Measurements from ENCODE around the gene WEE2. TPM values are rescaled to one million over a fixed set of nuclear protein-coding genes. Genes with fewer than 3 reads are reported as not detected.

Gene WEE2
- total and polyA plus RNA-seq, 9 of the 15 experiments (the other 6 are each of a cell fraction or from before 2014, with no cell fraction given) = not detected

- TF ChIP-seq ZNF586 (CRISPR knock-in tag; conservative IDR thresholded peaks at IDR 0.05) (no peak), ZNF354B (CRISPR knock-in tag; IDR thresholded peaks at IDR 0.05) (no peak), POLR2A (conservative IDR thresholded peaks at IDR 0.05) (peak; percentile 3; the same call in 1 of the 2 replicates), E2F3 (CRISPR knock-in tag; IDR thresholded peaks at IDR 0.05) (no peak), ESRRA (IDR thresholded peaks at IDR 0.05; ENCODE audit: borderline replicate concordance, low read depth) (no peak), U2AF1 (optimal IDR thresholded peaks at IDR 0.05; ENCODE audit: low read depth, low read length) (peak; percentile 42)
Measured at GRCh38 chr7:141739250-141739649, 31.1 kb downstream of the WEE2 start (continued).

- in situ Hi-C loops (cut with MboI) = no loop called here
- no peak for FAIRE-seq
Measured at GRCh38 chr7:141742229-141742628, 34.1 kb downstream of the WEE2 start.

More at GRCh38 chr7:141742229-141742628, 34.1 kb downstream of the WEE2 start:
- WGBS (ENCODE audit: insufficient coverage, low coverage, missing lambda C conversion rate) = 71% methylated on average over 1 of the region's 1 CpG
- Histone ChIP-seq H3K9ac (ENCODE audit: insufficient read depth in 1 of 2, low read depth in 2 of 2, low read length in 2 of 2) (no peak overlapping the region), H4K20me1 (replicated peaks; ENCODE audit: control insufficient read depth, insufficient read depth, low read length) (no peaks in the 10 kb centered on the region), H3K79me2 (ENCODE audit: control insufficient read depth, insufficient read depth, low read length) (peaks cover 41% of the 10 kb centered on the region), H3K36me3 (ENCODE audit: control insufficient read depth, insufficient read depth, low read length) (peaks cover 80% of the 10 kb centered on the region), H3K27me3 (ENCODE audit: control insufficient read depth in 2 of 2, insufficient read depth in 2 of 2, low read length in 2 of 2) (no peaks in the 10 kb centered on the region), H3K9me3 (replicated peaks; ENCODE audit: control insufficient read depth, insufficient read depth, low read depth, low read length) (no peaks in the 10 kb centered on the region), H3K4me1 (replicated peaks in 1 of 2; ENCODE audit: control insufficient read depth in 2 of 2, insufficient read depth in 2 of 2, low read length in 2 of 2) (peaks cover 5 to 8% of the 10 kb centered on the region in 2 experiments; a peak in 4 of 5 replicates), H3K9me1 (ENCODE audit: control insufficient read depth, insufficient read depth, low read length) (no peaks in the 10 kb centered on the region), H3K27ac (ENCODE audit: extremely low read depth, low read depth, low read length) (no peak overlapping the region), H3K4me2 (ENCODE audit: insufficient read depth, low read length) (no peak overlapping the region), H2AFZ (ENCODE audit: low read depth, low read length) (no peak overlapping the region), H3K4me3 (no peak overlapping the region)
- TF ChIP-seq CBFA2T3 (IDR thresholded peaks at IDR 0.05) (no peak), RBFOX2 (IDR thresholded peaks at IDR 0.05; ENCODE audit: low read depth, low read length) (0 out of 2 replicates have a peak, but pooled peaks have one; percentile 25), HMG20A (CRISPR knock-in tag; conservative IDR thresholded peaks at IDR 0.05) (no peak), RHOXF2B (CRISPR knock-in tag; conservative IDR thresholded peaks at IDR 0.05) (no peak)
- DNase-seq (ENCODE audit: extremely low read depth in 1 of 4, low spot score in 3 of 4) (no peak), ATAC-seq (no peak)
- BruUV-seq (replicated peaks) = no TSS peak
- ChIA-PET POLR2A (interaction anchor here (0.6 kb wide), 1 partner anchor 12 kb away, joined by 3 read pairs; no protein-coding TSS in a partner anchor), CTCF (ENCODE audit: low intra/inter-chr PET ratio) (no interaction called here)
- intact Hi-C loops (cut with micrococcal nuclease) = no loop called here

All from K562 (cell line).